ENCODE measurements around the gene BNC1.
"Not testable (repeated sequence)": the region's sequence is repeated elsewhere in the genome, so short reads cannot be mapped to it uniquely, and the experiment has no call there.

BNC1 gene

DNA sequence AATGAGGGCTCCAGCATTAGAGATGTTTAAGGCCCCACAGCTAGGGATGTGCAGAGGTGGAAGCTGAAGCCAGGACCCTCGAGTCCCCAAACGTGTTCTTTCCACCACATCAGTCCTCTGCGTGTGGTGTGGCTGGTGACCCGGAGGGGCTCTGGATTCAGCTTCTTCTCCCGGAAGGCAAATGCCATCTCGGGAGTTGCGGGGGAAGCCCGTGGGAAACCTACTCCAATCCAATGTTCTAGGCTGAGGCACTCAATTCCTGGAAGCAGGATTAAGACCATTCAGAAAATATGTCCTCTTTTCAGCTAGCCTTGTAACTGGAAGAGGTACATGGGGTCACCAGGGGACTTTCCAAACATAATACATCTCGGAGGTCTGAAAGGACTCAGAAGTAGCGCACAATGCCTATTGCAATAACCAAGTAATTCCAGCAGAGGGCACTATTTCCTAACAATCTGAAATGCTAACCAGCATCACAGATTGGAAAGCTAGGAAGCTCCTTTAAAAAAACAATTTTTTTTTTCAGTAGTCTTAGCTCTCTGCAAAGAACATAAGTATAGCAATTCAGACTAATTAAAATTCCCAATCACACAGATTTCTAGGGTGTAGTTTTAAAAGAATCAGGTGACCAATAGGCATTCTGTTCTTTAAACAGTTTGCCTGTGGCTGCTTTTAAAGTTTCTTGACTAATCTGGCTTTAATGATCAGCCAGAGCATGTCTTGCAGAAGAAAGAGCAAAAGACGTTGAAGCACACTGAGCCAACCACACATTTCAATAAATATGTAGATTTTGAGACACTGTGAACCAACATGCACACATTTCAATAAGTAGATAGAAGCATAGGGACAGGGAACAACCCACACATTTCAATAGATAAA lies 36.1 kb downstream of the BNC1 start:
- DNase-seq, result no peak

DNA sequence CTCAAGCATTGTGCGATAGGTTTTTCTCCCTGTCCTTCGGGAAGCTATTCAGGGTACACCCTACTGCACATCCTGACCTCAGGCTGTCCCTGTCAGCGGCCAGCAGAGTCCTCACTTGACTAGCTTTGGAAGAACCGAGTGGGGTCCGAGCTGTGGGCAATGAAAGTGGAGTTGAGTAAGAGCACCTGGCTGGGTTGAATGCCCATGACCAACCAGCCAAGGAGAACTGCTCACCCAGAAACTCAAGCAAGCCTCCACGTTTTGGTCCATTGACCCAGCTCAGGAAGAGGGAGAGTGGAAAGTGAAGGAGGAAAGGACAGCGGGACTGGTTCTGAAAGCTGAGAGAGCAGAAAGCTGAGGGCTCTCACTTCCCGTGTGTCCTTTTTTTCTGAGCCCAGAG lies 40.8 kb downstream of the BNC1 start:
- no peak for DNase-seq

DNA sequence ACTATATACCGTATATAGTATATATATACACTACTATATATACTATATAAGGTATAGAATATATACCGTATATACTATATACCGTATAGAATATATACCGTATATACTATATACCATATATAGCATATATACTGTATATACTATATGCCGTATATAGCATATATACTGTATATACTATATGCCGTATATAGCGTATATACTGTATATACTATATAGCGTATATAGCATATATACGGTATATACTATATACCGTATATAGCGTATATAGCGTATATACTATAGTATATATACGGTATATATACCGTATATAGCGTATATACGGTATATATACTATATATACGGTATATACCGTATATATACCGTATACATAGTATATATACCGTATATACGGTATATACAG lies 54.2 kb downstream of the BNC1 start:
- DNase-seq, result no peak

DNA sequence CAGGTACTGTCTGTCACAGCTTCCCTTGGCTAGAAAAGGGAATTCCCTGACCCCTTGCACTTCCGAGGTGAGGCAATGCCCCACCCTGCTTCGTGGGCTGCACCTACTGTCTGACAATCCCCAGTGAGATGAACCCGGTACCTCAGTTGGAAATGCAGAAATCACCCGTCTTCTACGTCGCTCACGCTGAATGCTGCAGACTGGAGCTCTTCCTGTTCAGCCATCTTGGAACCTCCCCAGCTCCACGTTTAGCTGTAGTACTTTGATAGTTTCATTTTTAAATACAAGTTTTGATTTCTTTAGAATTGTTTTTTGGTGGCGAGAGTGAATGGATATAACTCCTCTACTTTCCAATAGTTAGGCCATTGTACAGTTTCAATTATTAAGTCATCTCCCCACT lies 59.0 kb downstream of the BNC1 start:
- no peak for DNase-seq

DNA sequence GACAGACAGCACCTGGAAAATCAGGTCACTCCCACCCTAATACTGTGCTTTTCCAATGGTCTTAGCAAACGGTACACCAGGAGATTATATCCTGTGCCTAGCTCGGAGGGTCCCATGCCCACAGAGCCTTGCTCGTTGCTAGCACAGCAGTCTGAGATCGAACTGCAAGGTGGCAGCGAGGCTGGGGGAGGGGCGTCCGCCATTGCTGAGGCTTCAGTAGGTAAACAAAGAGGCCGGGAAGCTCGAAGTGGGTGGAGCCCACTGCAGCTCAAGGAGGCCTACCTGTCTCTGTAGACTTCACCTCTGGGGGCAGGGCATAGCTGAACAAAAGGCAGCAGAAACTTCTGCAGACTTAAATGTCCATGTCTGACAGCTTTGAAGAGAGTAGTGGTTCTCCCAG lies 62.7 kb downstream of the BNC1 start:
- DNase-seq, result not testable (repeated sequence)

DNA sequence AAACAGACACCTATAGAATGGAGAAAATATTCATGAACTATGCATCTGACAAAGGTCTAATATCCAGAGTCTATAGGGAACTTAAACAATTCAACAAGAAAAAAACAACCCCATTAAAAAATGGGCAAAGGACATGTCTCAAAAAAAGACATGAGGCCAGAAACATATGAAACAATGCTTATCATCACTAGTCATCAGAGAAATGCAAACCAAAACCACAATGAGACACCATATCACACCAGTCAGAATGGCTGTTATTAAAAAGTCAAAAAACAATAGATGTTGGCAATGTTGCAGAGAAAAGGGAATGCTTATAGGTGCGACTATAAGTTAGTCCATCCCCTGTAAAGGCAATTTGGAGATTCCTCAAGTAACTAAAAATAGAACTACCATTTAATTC lies 65.4 kb downstream of the BNC1 start:
- DNase-seq, result no peak

DNA sequence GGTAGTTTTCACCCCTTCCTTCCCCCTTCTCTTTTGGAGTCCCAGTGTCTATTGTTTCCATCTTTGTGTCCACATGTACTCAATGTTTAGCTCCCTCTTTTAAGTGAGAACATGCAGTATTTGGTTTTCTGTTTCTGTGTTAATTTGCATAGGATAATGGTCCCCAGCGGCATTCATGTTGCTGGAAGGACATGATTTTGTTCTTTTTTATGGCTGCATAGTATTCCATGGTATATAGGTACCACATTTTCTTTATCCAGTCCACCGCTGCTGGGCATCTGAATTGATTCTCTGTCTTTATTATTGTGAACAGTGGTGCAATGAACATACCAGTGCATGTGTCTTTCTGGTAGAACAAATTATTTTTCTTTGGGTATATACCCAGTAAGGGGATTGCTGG lies 69.2 kb downstream of the BNC1 start:
- DNase-seq, result no peak

DNA sequence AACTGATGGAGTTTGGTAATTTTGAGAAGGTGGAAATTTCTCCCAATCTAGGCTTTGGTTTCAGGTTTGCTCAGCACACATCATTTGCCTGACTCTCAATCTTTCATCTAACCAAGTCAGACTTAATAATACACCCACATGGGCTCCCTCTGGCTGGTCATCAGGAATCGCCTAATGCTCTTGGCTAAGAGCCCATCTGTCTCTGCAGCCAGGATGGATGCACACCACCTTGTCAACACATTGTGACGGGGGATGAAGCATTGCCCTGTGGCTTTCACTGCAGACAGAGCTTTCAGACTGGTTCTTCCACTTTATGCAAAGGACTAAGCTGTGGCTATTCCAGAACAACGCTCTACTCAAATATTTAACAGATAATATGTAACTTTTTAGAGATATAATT lies 73.8 kb downstream of the BNC1 start:
- peak; percentile 55 for DNase-seq

DNA sequence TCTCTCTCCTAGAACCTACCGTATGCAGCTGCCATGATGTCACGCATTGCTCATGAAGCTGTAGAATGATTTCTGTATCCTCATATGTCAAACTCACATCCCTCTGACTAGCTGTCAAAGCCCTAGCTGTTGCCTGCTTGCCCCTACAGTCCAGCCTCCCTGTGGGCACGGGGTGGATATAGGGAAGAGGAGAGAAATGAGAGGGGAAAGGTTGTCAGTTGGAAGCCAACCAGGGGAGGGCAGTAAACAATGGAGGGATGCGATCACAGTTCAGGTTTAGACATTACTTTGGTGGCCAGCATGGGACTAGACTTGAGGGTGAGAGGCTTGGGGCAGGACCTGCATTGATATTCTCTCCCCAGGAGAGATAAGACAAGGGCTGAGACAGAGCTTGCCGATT lies 75.1 kb downstream of the BNC1 start:
- no peak for DNase-seq

DNA sequence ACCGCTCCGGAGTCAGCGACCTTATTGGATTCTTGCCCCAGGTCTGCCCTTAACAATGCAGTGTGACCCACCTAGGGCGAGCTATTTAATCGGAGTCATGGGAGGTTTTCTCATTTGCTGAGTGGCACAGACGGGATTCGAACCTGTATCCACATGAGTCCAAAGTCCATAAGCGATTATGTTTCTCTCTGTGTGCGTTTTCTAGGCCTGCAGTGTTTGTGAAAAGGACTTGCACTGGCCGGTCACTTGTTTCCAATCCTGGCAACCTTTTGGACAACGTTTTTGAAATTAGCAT lies 76.2 kb downstream of the BNC1 start:
- no peak for DNase-seq

DNA sequence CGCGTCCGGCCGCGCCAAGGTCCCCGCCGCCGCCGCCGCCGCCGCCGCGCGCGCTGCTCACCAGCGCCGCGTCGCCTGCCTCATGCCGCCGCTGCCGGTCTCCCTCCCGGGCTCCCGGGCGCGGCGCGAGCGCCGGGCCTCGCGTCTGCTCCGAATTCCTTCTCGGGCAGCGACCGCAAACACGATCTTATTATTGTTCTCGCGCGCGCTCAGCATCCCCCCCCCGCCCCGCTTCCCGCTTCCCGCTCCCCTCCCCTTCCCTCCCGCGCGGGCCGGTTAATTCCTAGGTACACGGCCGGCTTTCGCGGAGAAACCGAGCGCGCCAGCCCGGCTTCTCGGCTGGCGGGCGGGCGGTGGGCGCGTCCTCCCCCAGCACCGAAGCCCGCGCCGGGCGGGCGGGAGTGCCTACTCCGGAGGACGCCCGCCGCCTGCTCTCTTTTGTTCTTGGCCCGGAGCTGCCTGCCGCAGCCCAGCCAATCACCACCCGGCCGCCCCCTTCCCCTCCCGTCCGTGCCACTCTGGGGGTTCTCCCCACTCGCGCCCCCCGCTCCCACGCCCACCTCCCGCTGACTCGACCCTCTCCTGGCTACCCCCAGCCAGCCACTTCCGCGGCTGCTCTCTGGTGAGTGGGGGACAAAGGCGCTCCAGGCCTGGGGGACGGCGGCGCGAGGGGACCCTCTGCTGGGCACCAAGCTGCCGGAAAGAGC lies 76.7 kb downstream of the BNC1 start, which contains the start of gene HDGFL3:
HDGFL3 (minus strand) TSS at position 164 of the 707 bp plus-strand sequence. CDS start 409 bp downstream, outside the sequence.
- peak; percentile 44 for DNase-seq

DNA sequence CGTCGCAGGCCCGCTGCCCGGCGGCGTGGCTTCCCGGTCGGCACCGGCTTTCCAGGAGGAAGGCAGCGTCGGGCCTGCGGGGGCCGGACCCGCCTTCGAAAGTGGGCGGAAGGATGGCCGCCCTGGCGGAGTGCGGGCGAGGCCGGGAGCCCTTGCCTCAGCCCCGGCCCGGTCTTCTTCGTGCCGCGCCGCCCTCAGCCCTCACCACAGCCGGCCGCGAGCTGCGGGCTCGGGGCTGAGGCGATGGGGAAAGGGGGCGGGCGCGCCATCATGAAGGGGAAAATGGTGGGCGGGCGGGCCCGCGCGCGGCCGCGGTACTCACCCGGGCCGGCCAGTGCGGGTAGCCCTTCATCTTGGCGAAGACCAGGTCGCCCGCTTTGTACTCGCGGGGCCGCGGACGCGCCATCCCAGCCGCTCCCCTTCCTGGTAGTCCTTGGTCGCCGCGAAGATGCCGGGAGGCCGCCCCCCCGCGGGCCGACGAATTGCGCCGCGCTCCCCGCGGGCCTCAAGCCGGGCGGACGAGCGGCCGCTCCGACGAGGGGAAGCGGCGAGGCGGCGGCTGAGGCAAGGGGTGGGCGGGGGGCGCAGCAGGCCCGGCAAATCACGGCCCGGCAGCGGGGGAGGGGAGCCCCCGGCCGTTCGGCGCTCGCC lies 77.3 kb downstream of the BNC1 start:
- DNase-seq, result no peak

DNA sequence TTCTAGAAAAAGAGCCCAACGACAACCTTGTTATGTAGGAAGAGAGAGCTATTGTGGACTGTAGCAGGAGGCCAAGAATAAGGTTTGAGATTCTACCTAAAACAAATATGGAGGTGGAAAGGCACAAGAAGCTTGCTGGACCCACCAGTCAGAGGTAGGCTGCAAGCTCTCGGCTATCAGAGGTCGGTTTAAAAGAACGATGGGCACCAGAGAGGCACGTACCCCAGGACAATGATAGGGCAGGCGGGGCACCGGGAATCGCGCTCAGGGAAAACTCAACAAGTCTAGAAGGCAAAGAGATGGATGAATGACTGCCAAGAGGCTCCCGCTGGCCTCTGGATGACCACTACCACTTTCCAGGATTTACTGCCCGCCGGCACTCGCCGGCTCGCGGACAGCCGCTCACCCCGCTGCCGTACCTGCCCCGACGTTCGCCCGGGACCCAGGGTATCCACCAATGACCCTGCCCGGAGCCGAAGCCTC lies 77.9 kb downstream of the BNC1 start:
- DNase-seq, result no peak
